ENCODE measurements around the gene ZNF3.

The ZNF3 gene

GRCh38 chr7:100044718-100045117, 36.8 kb downstream of the ZNF3 start:
- H3K36me3 ChIP-seq (ENCODE audit: control insufficient read depth, insufficient read depth, low read length) = no peaks in the 10 kb centered on the region
- no peak overlapping the region for H3K27ac ChIP-seq (ENCODE audit: low read depth, low read length)
- no peak overlapping the region for H3K9ac ChIP-seq (ENCODE audit: low read length)
- H3K9me3 ChIP-seq (ENCODE audit: control insufficient read depth, insufficient read depth, low read depth, low read length) = 0 out of 2 replicates have a peak, but pooled peaks cover 2% of the 10 kb centered on the region
- H3K4me1 ChIP-seq (ENCODE audit: control insufficient read depth, insufficient read depth, low read length) = peaks cover 3% of the 10 kb centered on the region; the same call in 1 of the 2 replicates
- H3K27me3 ChIP-seq (ENCODE audit: control insufficient read depth, insufficient read depth, low read length) = no peaks in the 10 kb centered on the region
- no peak overlapping the region for H3K4me3 ChIP-seq (ENCODE audit: low read depth, low read length)

DNA sequence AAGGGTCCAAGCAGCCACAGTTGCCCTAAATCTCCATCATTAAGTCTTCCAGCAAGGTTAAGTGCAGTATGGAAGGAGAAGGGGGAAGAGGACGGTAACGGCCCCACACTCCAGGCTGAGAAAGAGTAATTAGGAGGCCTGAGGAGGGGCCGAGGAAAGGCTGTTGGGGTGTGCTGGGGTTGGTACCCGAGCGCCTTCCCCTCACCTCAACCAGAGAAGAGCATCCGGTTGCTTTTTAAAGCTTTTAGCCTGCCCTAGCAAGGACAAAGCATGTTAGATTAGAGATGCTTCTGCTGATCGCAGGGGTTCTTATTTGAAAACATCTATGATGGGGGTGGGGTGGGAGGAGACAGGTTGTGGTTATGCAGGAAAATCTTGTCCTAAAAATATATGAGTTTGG, 40.9 kb downstream of the ZNF3 start:
- H3K9me3 ChIP-seq (ENCODE audit: control insufficient read depth, insufficient read depth, low read depth, low read length) = 0 out of 2 replicates have a peak, but pooled peaks cover 2% of the 10 kb centered on the region
- H3K27me3 ChIP-seq (ENCODE audit: control insufficient read depth, insufficient read depth, low read length) = no peaks in the 10 kb centered on the region
- H3K4me3 ChIP-seq (ENCODE audit: low read depth, low read length) = no peak overlapping the region
- no peak overlapping the region for H3K9ac ChIP-seq (ENCODE audit: low read length)
- H3K27ac ChIP-seq (ENCODE audit: low read depth, low read length) = no peak overlapping the region
- peaks cover 18% of the 10 kb centered on the region for H3K36me3 ChIP-seq (ENCODE audit: control insufficient read depth, insufficient read depth, low read length)
- H3K4me1 ChIP-seq (ENCODE audit: control insufficient read depth, insufficient read depth, low read length) = no peaks in the 10 kb centered on the region

GRCh38 chr7:100038326-100038725, 43.2 kb downstream of the ZNF3 start:
- Histone ChIP-seq H3K4me1 (ENCODE audit: control insufficient read depth, insufficient read depth, low read length) (no peaks in the 10 kb centered on the region), H3K4me3 (ENCODE audit: low read depth, low read length) (no peak overlapping the region), H3K9me3 (ENCODE audit: control insufficient read depth, insufficient read depth, low read depth, low read length) (0 out of 2 replicates have a peak, but pooled peaks cover 2% of the 10 kb centered on the region), H3K27ac (ENCODE audit: low read depth, low read length) (no peak overlapping the region), H3K9ac (ENCODE audit: low read length) (no peak overlapping the region), H3K27me3 (ENCODE audit: control insufficient read depth, insufficient read depth, low read length) (no peaks in the 10 kb centered on the region), H3K36me3 (ENCODE audit: control insufficient read depth, insufficient read depth, low read length) (peaks cover 40% of the 10 kb centered on the region)

DNA sequence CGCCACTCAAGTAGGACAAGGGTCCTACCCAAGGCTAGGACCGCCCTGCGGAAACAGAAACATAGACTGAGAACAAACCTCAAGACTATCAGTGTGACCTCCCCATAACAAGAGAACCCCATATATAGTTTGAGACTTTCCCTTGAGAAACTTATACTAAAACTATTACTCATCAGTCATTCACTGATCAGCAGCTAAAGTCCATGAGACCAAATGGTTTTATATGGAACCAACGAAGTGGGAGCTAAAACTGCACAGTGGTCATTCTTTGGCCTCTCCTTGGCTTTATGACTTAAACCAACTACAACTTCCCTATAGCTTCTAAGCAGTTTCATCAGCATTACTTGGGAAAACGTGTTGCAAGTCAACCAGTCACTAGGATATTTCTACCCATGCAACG, 45.6 kb downstream of the ZNF3 start:
- Histone ChIP-seq H3K4me1 (ENCODE audit: control insufficient read depth, insufficient read depth, low read length) (no peaks in the 10 kb centered on the region), H3K36me3 (ENCODE audit: control insufficient read depth, insufficient read depth, low read length) (peaks cover 59% of the 10 kb centered on the region), H3K9ac (ENCODE audit: low read length) (no peak overlapping the region), H3K27ac (ENCODE audit: low read depth, low read length) (no peak overlapping the region), H3K9me3 (ENCODE audit: control insufficient read depth, insufficient read depth, low read depth, low read length) (no peaks in the 10 kb centered on the region), H3K27me3 (ENCODE audit: control insufficient read depth, insufficient read depth, low read length) (no peaks in the 10 kb centered on the region), H3K4me3 (ENCODE audit: low read depth, low read length) (no peak overlapping the region)

DNA sequence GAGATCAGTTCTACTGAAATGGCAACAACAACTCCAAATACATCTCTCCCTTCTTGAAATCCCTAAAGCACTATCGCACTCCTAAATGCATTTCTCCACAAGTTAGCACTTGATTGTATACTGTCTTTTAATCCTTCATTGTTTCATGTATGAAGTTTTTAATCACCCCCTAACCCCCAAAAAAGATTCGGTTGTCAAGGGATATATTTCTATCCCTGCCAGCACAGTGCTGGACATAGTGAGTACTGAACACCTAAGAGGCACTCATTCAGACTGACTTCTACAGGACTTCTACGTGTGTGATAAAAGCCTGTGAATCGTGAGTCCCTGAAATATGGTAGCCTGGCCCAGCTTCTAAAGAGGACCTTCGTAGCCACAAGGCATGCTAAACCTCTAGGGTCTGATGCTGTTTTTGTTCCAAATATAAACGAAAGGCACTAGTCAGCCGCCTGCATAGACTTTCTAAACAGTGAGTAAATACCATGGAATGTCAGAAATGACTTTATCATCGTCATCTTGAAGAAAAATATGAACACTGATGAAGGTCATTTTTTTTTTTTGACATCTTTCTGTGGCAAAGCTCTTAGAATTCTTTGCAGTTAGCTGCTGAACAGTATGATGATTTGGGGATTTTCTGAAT, 46.5 kb downstream of the ZNF3 start:
- Histone ChIP-seq H3K9ac (ENCODE audit: low read length) (no peak overlapping the region), H3K36me3 (ENCODE audit: control insufficient read depth, insufficient read depth, low read length) (peaks cover 68% of the 10 kb centered on the region), H3K4me1 (ENCODE audit: control insufficient read depth, insufficient read depth, low read length) (no peaks in the 10 kb centered on the region), H3K4me3 (ENCODE audit: low read depth, low read length) (no peak overlapping the region), H3K27me3 (ENCODE audit: control insufficient read depth, insufficient read depth, low read length) (no peaks in the 10 kb centered on the region), H3K27ac (ENCODE audit: low read depth, low read length) (no peak overlapping the region), H3K9me3 (ENCODE audit: control insufficient read depth, insufficient read depth, low read depth, low read length) (no peaks in the 10 kb centered on the region)

DNA sequence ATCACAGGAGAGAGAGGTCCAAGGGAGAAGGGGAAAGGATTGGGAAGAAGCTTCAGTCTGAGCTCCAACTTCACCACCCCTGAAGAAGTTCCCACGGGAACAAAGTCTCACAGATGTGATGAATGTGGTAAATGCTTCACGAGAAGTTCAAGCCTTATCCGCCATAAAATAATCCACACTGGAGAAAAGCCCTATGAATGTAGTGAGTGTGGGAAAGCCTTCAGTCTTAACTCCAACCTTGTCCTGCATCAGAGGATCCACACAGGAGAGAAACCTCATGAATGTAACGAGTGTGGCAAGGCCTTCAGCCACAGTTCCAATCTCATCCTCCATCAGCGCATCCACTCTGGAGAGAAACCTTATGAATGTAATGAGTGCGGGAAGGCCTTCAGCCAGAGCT, 48.0 kb downstream of the ZNF3 start:
- no peak overlapping the region for H3K9ac ChIP-seq (ENCODE audit: low read length)
- H3K4me3 ChIP-seq (ENCODE audit: low read depth, low read length) = no peak overlapping the region
- peaks cover 77% of the 10 kb centered on the region for H3K36me3 ChIP-seq (ENCODE audit: control insufficient read depth, insufficient read depth, low read length)
- H3K9me3 ChIP-seq (ENCODE audit: control insufficient read depth, insufficient read depth, low read depth, low read length) = no peaks in the 10 kb centered on the region
- no peaks in the 10 kb centered on the region for H3K27me3 ChIP-seq (ENCODE audit: control insufficient read depth, insufficient read depth, low read length)
- H3K27ac ChIP-seq (ENCODE audit: low read depth, low read length) = no peak overlapping the region
- H3K4me1 ChIP-seq (ENCODE audit: control insufficient read depth, insufficient read depth, low read length) = no peaks in the 10 kb centered on the region

- Histone ChIP-seq H3K27me3 (ENCODE audit: control insufficient read depth, insufficient read depth, low read length) (no peaks in the 10 kb centered on the region), H3K27ac (ENCODE audit: low read depth, low read length) (no peak overlapping the region), H3K9ac (ENCODE audit: low read length) (no peak overlapping the region), H3K9me3 (ENCODE audit: control insufficient read depth, insufficient read depth, low read depth, low read length) (no peaks in the 10 kb centered on the region), H3K4me1 (ENCODE audit: control insufficient read depth, insufficient read depth, low read length) (no peaks in the 10 kb centered on the region), H3K4me3 (ENCODE audit: low read depth, low read length) (no peak overlapping the region), H3K36me3 (ENCODE audit: control insufficient read depth, insufficient read depth, low read length) (peaks cover 81% of the 10 kb centered on the region)
These were observed 51.9 kb downstream of the ZNF3 start for GRCh38 chr7:100029596-100029995.

DNA sequence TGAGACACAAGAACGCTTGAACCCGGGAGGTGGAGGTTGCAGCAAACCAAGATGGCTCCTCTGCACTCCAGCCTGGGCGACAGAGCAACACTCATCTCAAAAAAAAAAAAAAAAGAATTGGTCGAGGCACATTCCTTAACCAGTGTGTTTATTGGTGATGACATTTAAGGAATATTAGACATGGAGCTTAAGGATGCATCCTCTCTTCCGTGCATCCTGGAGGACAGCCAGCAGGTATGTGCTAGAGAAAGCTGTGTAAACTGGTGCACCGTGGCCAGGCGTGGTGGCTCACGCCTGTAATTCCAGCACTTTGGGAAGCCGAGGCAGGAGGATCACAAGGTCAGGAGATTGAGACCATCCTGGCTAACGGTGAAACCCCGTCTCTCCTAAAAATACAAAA, 54.3 kb downstream of the ZNF3 start:
- Histone ChIP-seq H3K36me3 (ENCODE audit: control insufficient read depth, insufficient read depth, low read length) (peaks cover 85% of the 10 kb centered on the region), H3K4me3 (ENCODE audit: low read depth, low read length) (no peak overlapping the region), H3K4me1 (ENCODE audit: control insufficient read depth, insufficient read depth, low read length) (no peaks in the 10 kb centered on the region), H3K27ac (ENCODE audit: low read depth, low read length) (no peak overlapping the region), H3K27me3 (ENCODE audit: control insufficient read depth, insufficient read depth, low read length) (no peaks in the 10 kb centered on the region), H3K9me3 (ENCODE audit: control insufficient read depth, insufficient read depth, low read depth, low read length) (no peaks in the 10 kb centered on the region), H3K9ac (ENCODE audit: low read length) (no peak overlapping the region)

DNA sequence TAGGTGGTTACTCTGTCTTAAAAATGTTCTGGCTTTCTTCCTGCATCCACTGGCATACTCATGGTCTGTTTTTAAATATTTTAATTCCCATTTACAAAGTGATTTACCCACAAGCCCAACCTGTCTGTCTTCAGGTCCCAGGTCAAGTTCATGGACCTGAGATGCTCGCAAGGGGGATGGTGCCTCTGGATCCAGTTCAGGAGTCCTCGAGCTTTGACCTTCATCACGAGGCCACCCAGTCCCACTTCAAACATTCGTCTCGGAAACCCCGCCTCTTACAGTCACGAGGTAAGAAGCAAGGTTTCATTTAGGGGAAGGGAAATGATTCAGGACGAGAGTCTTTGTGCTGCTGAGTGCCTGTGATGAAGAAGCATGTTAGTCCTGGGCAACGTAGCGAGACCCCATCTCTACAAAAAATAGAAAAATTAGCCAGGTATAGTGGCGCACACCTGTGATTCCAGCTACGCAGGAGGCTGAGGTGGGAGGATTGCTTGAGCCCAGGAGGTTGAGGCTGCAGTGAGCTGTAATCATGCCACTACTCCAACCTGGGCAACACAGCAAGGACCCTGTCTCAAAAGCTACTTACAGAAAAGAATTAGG, 57.4 kb downstream of the ZNF3 start:
- Histone ChIP-seq H3K4me1 (ENCODE audit: control insufficient read depth, insufficient read depth, low read length) (no peaks in the 10 kb centered on the region), H3K27ac (ENCODE audit: low read depth, low read length) (no peak overlapping the region), H3K27me3 (ENCODE audit: control insufficient read depth, insufficient read depth, low read length) (no peaks in the 10 kb centered on the region), H3K9me3 (ENCODE audit: control insufficient read depth, insufficient read depth, low read depth, low read length) (no peaks in the 10 kb centered on the region), H3K36me3 (ENCODE audit: control insufficient read depth, insufficient read depth, low read length) (peaks cover 60% of the 10 kb centered on the region), H3K4me3 (ENCODE audit: low read depth, low read length) (no peak overlapping the region), H3K9ac (ENCODE audit: low read length) (no peak overlapping the region)

DNA sequence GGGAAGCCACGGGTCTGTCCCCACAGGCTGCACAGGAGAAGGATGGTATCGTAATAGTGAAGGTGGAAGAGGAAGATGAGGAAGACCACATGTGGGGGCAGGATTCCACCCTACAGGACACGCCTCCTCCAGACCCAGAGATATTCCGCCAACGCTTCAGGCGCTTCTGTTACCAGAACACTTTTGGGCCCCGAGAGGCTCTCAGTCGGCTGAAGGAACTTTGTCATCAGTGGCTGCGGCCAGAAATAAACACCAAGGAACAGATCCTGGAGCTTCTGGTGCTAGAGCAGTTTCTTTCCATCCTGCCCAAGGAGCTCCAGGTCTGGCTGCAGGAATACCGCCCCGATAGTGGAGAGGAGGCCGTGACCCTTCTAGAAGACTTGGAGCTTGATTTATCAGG, 58.0 kb downstream of the ZNF3 start:
- H3K27ac ChIP-seq (ENCODE audit: low read depth, low read length) = no peak overlapping the region
- H3K27me3 ChIP-seq (ENCODE audit: control insufficient read depth, insufficient read depth, low read length) = no peaks in the 10 kb centered on the region
- H3K9ac ChIP-seq (ENCODE audit: low read length) = no peak overlapping the region
- no peaks in the 10 kb centered on the region for H3K4me1 ChIP-seq (ENCODE audit: control insufficient read depth, insufficient read depth, low read length)
- H3K9me3 ChIP-seq (ENCODE audit: control insufficient read depth, insufficient read depth, low read depth, low read length) = no peaks in the 10 kb centered on the region
- no peak overlapping the region for H3K4me3 ChIP-seq (ENCODE audit: low read depth, low read length)
- peaks cover 64% of the 10 kb centered on the region for H3K36me3 ChIP-seq (ENCODE audit: control insufficient read depth, insufficient read depth, low read length)

DNA sequence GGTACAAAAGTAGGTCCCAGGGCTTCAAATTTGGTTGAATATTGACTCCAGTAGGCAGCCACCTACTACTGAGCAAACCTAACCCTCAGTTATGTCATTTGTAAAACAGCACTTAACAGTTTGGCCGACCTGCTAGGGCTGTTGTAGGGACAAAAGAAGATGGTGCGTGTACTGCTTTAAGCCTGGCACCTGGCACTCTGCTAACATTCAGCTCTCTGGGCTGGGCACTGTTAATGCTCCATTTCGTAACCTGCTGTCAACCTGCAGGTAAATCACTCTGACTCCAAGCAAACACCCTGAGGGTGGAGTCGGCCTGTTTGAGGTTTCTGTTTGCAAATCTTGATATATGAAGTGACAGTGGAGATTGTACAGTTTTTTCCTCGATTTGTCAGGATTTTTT, 58.9 kb downstream of the ZNF3 start:
- H3K4me1 ChIP-seq (ENCODE audit: control insufficient read depth, insufficient read depth, low read length) = no peaks in the 10 kb centered on the region

More for the DNA sequence above, 58.9 kb downstream of the ZNF3 start:
- H3K4me3 ChIP-seq (ENCODE audit: low read depth, low read length) = no peak overlapping the region
- no peaks in the 10 kb centered on the region for H3K27me3 ChIP-seq (ENCODE audit: control insufficient read depth, insufficient read depth, low read length)
- H3K36me3 ChIP-seq (ENCODE audit: control insufficient read depth, insufficient read depth, low read length) = peaks cover 57% of the 10 kb centered on the region
- no peak overlapping the region for H3K27ac ChIP-seq (ENCODE audit: low read depth, low read length)
- no peaks in the 10 kb centered on the region for H3K9me3 ChIP-seq (ENCODE audit: control insufficient read depth, insufficient read depth, low read depth, low read length)
- peak overlapping the region; percentile 17 for H3K9ac ChIP-seq (ENCODE audit: low read length)

Data from HUES6 (cell line).